ENCODE results near the gene CCDC80.

The CCDC80 gene

DNA sequence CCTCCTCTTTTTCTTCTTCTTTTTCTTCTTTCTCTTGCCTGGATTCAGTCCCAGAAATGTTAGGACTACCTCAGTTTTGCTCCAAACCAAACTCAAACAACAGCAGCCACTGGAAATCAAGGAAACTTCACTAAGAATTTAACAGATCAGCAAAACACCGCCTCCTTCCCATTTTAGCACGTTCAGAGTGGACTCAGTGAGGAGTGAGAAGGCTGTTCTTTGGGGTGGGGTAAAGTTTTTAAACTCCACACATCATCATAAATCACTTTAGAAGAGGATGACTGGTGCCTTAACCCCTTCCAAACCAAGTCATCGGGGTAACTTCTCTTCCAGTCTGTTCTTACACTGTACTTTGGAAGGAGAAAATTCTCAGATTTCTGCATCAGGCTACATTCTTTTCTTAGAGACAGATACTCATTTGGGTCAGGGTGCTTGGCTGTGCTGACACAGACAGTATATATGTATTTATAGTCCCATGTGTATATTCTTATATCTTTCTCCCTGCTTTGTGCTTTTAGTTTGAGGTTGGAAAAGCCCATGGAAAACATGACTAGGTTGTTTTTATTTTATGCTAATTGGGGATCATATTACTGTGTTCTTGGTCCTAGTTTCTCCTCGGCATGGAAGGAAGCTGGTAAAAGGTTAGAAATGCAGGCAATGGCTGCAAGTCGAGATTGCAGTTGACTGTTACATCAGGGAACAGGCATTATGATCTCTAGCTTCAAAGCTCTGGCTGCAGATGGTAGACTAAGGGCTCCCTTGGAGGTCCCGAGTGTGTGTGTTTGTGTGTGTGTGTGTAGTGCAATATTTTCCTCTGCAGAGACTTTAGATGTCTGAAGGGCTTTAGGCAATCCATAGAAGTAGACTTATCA is at the start of gene CCDC80:
Gene CCDC80 (minus strand): TSS at position 214 of the 872 bp plus-strand sequence. CDS start 1,238 bp downstream, outside the sequence.
- no peak within 1 kb of the TSS for H3K4me3 ChIP-seq (replicated peaks; ENCODE audit: low read depth, low read length)
- H3K27me3 ChIP-seq (replicated peaks; ENCODE audit: control insufficient read depth, insufficient read depth, low read length): peaks cover 2% of the 10 kb centered on the region; the same call in 1 of the 2 replicates
- no peak for DNase-seq (ENCODE audit: extremely low read depth, insufficient read length)
- TF ChIP-seq, protein P1, sequence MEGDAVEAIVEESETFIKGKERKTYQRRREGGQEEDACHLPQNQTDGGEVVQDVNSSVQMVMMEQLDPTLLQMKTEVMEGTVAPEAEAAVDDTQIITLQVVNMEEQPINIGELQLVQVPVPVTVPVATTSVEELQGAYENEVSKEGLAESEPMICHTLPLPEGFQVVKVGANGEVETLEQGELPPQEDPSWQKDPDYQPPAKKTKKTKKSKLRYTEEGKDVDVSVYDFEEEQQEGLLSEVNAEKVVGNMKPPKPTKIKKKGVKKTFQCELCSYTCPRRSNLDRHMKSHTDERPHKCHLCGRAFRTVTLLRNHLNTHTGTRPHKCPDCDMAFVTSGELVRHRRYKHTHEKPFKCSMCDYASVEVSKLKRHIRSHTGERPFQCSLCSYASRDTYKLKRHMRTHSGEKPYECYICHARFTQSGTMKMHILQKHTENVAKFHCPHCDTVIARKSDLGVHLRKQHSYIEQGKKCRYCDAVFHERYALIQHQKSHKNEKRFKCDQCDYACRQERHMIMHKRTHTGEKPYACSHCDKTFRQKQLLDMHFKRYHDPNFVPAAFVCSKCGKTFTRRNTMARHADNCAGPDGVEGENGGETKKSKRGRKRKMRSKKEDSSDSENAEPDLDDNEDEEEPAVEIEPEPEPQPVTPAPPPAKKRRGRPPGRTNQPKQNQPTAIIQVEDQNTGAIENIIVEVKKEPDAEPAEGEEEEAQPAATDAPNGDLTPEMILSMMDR (IDR thresholded peaks at IDR 0.05; ENCODE audit: insufficient read depth, low read length, poor library complexity, severe bottlenecking): no peak
- H3K36me3 ChIP-seq (ENCODE audit: control insufficient read depth, insufficient read depth, low read length): no peaks in the 10 kb centered on the region

DNA sequence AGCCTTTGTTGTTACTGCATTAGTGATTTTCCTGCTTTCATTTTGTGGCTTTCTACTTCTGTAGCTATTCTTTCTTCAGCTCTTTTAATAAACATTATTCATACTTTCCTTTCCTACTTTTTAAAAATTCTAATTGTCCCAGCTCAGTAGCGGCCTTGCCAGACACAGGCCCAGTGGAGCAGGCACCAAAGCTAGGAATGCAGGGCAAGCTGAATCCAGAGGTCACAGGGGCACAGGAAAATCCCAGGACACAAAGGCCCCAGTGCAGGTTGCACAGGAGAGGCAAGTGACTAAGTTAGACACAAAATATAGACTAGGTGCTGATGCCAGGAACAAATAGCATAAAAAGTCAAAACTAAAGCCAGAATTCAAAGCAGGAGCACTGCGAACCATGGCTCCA is 49.0 kb upstream of the CCDC80 start:
- DNase-seq (ENCODE audit: extremely low read depth, insufficient read length): no peak
- Histone ChIP-seq H3K27me3 (replicated peaks; ENCODE audit: control insufficient read depth, insufficient read depth, low read length) (no peaks in the 10 kb centered on the region; the same call in none of the 2 replicates), H3K36me3 (ENCODE audit: control insufficient read depth, insufficient read depth, low read length) (no peaks in the 10 kb centered on the region), H3K4me3 (replicated peaks; ENCODE audit: low read depth, low read length) (no peak overlapping the region)
- TF ChIP-seq, protein P1 (IDR thresholded peaks at IDR 0.05; ENCODE audit: insufficient read depth, low read length, poor library complexity, severe bottlenecking): no peak

- Histone ChIP-seq H3K4me3 (replicated peaks; ENCODE audit: low read depth, low read length) (no peak overlapping the region), H3K27me3 (replicated peaks; ENCODE audit: control insufficient read depth, insufficient read depth, low read length) (no peaks in the 10 kb centered on the region; the same call in none of the 2 replicates), H3K36me3 (ENCODE audit: control insufficient read depth, insufficient read depth, low read length) (no peaks in the 10 kb centered on the region)
- TF ChIP-seq, protein P1 (IDR thresholded peaks at IDR 0.05; ENCODE audit: insufficient read depth, low read length, poor library complexity, severe bottlenecking): no peak
- DNase-seq (ENCODE audit: extremely low read depth, insufficient read length): no peak
Measured at GRCh38 chr3:112689385-112689784, 48.4 kb upstream of the CCDC80 start.

DNA sequence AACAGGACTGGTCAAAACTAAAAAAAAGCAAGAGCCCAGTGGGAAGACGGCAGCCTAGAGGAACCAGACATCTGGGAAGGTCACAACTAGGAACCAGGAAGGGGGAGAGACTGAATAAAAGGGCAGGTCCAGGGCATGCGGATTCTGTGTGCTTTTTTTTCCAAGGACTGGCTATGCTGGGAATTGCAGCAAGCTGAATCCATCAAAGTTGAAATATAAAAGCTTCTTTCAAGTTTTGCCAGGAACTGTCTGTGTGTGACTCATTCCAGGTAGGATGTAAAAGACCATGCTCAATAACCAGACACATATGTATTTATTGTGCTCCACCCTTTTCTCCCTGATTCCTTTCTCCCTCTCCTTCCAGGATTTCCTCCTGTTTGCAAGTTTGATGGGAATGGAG is 47.9 kb upstream of the CCDC80 start:
- Histone ChIP-seq H3K36me3 (ENCODE audit: control insufficient read depth, insufficient read depth, low read length) (no peaks in the 10 kb centered on the region), H3K4me3 (replicated peaks; ENCODE audit: low read depth, low read length) (no peak overlapping the region), H3K27me3 (replicated peaks; ENCODE audit: control insufficient read depth, insufficient read depth, low read length) (no peaks in the 10 kb centered on the region; the same call in none of the 2 replicates)
- DNase-seq (ENCODE audit: extremely low read depth, insufficient read length): no peak
- TF ChIP-seq, protein P1 (IDR thresholded peaks at IDR 0.05; ENCODE audit: insufficient read depth, low read length, poor library complexity, severe bottlenecking): no peak

GRCh38 chr3:112688085-112688769 is 47.3 kb upstream of the CCDC80 start:
- Histone ChIP-seq H3K36me3 (ENCODE audit: control insufficient read depth, insufficient read depth, low read length) (no peaks in the 10 kb centered on the region), H3K27me3 (replicated peaks; ENCODE audit: control insufficient read depth, insufficient read depth, low read length) (no peaks in the 10 kb centered on the region; the same call in none of the 2 replicates), H3K4me3 (replicated peaks; ENCODE audit: low read depth, low read length) (no peak overlapping the region)
- TF ChIP-seq, protein P1 (IDR thresholded peaks at IDR 0.05; ENCODE audit: insufficient read depth, low read length, poor library complexity, severe bottlenecking): no peak
- no peak for DNase-seq (ENCODE audit: extremely low read depth, insufficient read length)
